ENCODE results near the gene RPL29.

- no peak for TF ChIP-seq CTCF (IDR thresholded peaks at IDR 0.05)
- TF ChIP-seq POLR2A (IDR thresholded peaks at IDR 0.05), result no peak
- no peak for TF ChIP-seq POLR2AphosphoS5 (IDR thresholded peaks at IDR 0.05)
- TF ChIP-seq EP300 (IDR thresholded peaks at IDR 0.05), result no peak
These were observed 11.1 kb upstream of the RPL29 start for GRCh38 chr3:52006820-52007133.

Data from suprapubic skin (tissue), 4 donors.